WI38 (cell line): ENCODE measurements around the gene LZTR1.
"Not testable (repeated sequence)": the region's sequence is repeated elsewhere in the genome, so short reads cannot be mapped to it uniquely, and the experiment has no call there.

Source experiments
- H3K4me3 ChIP-seq: 2 replicates; pipeline ENCODE4 v1.5.1; 2011; ENCODE audit warnings: low read depth, mild to moderate bottlenecking, control low read depth, low read length
- TF ChIP-seq, protein P1 (sequence below): IDR thresholded peaks from 2 replicates; pipeline ENCODE4 v1.5.1; 2012; ENCODE audit warnings: low read depth, mild to moderate bottlenecking, control low read depth, low read length

The LZTR1 gene

GRCh38 chr22:21047035-21047661 is 65.1 kb downstream of the LZTR1 start:
- TF ChIP-seq, protein P1, sequence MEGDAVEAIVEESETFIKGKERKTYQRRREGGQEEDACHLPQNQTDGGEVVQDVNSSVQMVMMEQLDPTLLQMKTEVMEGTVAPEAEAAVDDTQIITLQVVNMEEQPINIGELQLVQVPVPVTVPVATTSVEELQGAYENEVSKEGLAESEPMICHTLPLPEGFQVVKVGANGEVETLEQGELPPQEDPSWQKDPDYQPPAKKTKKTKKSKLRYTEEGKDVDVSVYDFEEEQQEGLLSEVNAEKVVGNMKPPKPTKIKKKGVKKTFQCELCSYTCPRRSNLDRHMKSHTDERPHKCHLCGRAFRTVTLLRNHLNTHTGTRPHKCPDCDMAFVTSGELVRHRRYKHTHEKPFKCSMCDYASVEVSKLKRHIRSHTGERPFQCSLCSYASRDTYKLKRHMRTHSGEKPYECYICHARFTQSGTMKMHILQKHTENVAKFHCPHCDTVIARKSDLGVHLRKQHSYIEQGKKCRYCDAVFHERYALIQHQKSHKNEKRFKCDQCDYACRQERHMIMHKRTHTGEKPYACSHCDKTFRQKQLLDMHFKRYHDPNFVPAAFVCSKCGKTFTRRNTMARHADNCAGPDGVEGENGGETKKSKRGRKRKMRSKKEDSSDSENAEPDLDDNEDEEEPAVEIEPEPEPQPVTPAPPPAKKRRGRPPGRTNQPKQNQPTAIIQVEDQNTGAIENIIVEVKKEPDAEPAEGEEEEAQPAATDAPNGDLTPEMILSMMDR: no peak
- no peak overlapping the region for H3K4me3 ChIP-seq

DNA sequence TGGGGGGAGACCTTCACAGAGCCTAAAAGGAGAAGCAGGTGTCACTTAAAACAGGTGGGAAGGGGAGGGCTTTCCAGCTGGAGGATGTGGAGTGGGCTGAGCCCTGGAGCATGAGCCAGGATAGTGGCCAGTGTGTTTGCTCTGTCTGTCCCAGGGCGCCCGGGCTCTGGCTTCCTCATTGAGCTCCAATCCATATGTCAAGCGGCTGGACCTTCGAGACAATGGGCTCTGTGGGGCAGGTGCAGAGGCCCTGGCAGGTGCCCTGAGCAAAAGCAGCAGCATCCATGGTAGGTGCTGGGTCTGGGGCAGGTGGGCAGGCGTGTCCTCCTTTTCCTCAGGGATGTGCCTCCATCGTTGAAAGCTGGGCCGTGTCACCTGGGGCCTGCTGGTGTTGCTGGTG is 65.6 kb downstream of the LZTR1 start:
- no peak overlapping the region for H3K4me3 ChIP-seq
- TF ChIP-seq, protein P1: no peak

DNA sequence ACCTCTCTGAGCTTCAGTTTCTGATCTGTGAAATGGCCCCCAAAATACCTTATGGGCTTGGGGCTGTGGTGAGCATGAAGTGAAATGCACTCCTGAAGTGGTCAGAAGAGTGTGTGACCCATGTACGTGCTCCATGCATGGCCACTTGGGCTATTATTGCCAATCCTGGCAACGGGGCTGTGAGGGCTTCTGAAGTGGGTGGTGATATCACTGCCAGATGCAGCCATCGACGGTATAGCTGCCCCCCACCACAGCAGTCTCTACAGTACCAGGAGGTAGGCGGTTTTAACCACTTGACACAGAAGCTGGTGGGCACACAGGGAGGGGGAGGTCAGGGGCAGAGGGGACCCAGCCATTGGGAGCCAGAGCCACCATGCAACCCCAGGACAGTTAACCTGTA is 66.4 kb downstream of the LZTR1 start:
- H3K4me3 ChIP-seq: not testable (repeated sequence)
